WTC11 (cell line): ENCODE measurements around the gene SYNGR2. TPM values are rescaled to one million over a fixed set of nuclear protein-coding genes. Genes with fewer than 3 reads are reported as not detected.

Source experiments
- ATAC-seq: fragments of 200-7000 bp; cut with Tn5 transposase; 2 replicates; pipeline ENCODE4 v1.10.0; 2021; ENCODE audit warnings: mild to moderate bottlenecking, moderate library complexity
- CTCF ChIA-PET: fragments of 300-600 bp; sonication (Branson Sonifier 250); formaldehyde crosslinking; loops from one replicate; lab custom pipeline; 2021; ENCODE audit warnings: antibody characterized with exemption; lab: Charles Lee
- POLR2A ChIA-PET: fragments of 350-600 bp; sonication (Branson Sonifier 250); formaldehyde crosslinking; loops from one replicate; lab custom pipeline; 2021; ENCODE audit warnings: antibody characterized with exemption; lab: Charles Lee
- DNase-seq: peaks from one replicate; pipeline ENCODE4 v3.0.0; 2021; ENCODE audit warnings: low spot score
- H3K27ac Mint-ChIP-seq: 2 replicates; pipeline ENCODE4 v1.8.0; 2021; ENCODE audit warnings: mixed read lengths
- H3K27me3 Mint-ChIP-seq: 2 replicates; pipeline ENCODE4 v1.8.0; 2021; ENCODE audit warnings: low read depth, mild to moderate bottlenecking, moderate library complexity, mixed read lengths
- H3K36me3 Mint-ChIP-seq: 2 replicates; pipeline ENCODE4 v1.8.0; 2021; ENCODE audit warnings: mixed read lengths
- H3K4me1 Mint-ChIP-seq: 2 replicates; pipeline ENCODE4 v1.8.0; 2022; ENCODE audit warnings: mixed read lengths
- H3K4me3 Mint-ChIP-seq: 2 replicates; pipeline ENCODE4 v1.8.0; 2021; ENCODE audit warnings: mild to moderate bottlenecking, moderate library complexity, mixed read lengths
- H3K9me3 Mint-ChIP-seq: 2 replicates; pipeline ENCODE4 v1.8.0; 2021; ENCODE audit warnings: mixed read lengths
- ARID4B ChIP-seq: sonication (generic); formaldehyde crosslinking; IDR thresholded peaks from 2 replicates; pipeline ENCODE4 v1.8.0; 2023; ENCODE audit warnings: missing genetic modification reagents, mild to moderate bottlenecking, borderline replicate concordance
- CREM ChIP-seq: sonication (generic); formaldehyde crosslinking; IDR thresholded peaks from 2 replicates; pipeline ENCODE4 v1.8.1; 2022; ENCODE audit warnings: mild to moderate bottlenecking, missing genetic modification reagents, moderate library complexity
- FOXJ3 ChIP-seq: sonication (generic); formaldehyde crosslinking; IDR thresholded peaks from 2 replicates; pipeline ENCODE4 v1.9.0; 2021; ENCODE audit warnings: missing genetic modification reagents, mild to moderate bottlenecking, borderline replicate concordance
- GTF2I ChIP-seq: fragments of 250-450 bp; sonication (Bioruptor Pico); conservative IDR thresholded peaks from 2 replicates; pipeline ENCODE4 v1.4.0; 2021; ENCODE audit warnings: mild to moderate bottlenecking
- JUN ChIP-seq: sonication (generic); formaldehyde crosslinking; IDR thresholded peaks from 2 replicates; pipeline ENCODE4 v1.8.0; 2023; ENCODE audit warnings: mild to moderate bottlenecking, missing genetic modification reagents
- MYBL2 ChIP-seq: sonication (generic); formaldehyde crosslinking; IDR thresholded peaks from 2 replicates; pipeline ENCODE4 v1.8.1; 2023; ENCODE audit warnings: mild to moderate bottlenecking, moderate library complexity, missing genetic modification reagents
- PRDM15 ChIP-seq: sonication (generic); formaldehyde crosslinking; IDR thresholded peaks from 2 replicates; pipeline ENCODE4 v1.8.0; 2022; ENCODE audit warnings: missing genetic modification reagents
- PREB ChIP-seq: sonication (generic); formaldehyde crosslinking; IDR thresholded peaks from 2 replicates; pipeline ENCODE4 v1.8.1; 2022; ENCODE audit warnings: mild to moderate bottlenecking, missing genetic modification reagents, moderate library complexity, borderline replicate concordance
- TCF7 ChIP-seq: sonication (generic); formaldehyde crosslinking; IDR thresholded peaks from 2 replicates; pipeline ENCODE4 v1.8.0; 2022; ENCODE audit warnings: mild to moderate bottlenecking, low read depth, missing genetic modification reagents, moderate library complexity
- TEAD4 ChIP-seq: sonication (generic); formaldehyde crosslinking; IDR thresholded peaks from 2 replicates; pipeline ENCODE4 v1.8.0; 2022; ENCODE audit warnings: mild to moderate bottlenecking, missing genetic modification reagents
- ZBTB21 ChIP-seq: sonication (generic); formaldehyde crosslinking; IDR thresholded peaks from 2 replicates; pipeline ENCODE4 v1.8.1; 2023; ENCODE audit warnings: mild to moderate bottlenecking, missing genetic modification reagents, borderline replicate concordance
- ZNF138 ChIP-seq: sonication (generic); formaldehyde crosslinking; conservative IDR thresholded peaks from 2 replicates; pipeline ENCODE4 v1.8.1; 2022; ENCODE audit warnings: mild to moderate bottlenecking, moderate library complexity, missing genetic modification reagents
- ZNF219 ChIP-seq: sonication (generic); formaldehyde crosslinking; IDR thresholded peaks from 2 replicates; pipeline ENCODE4 v1.8.0; 2023; ENCODE audit warnings: missing genetic modification reagents, mild to moderate bottlenecking, borderline replicate concordance
- ZNF281 ChIP-seq: sonication (generic); formaldehyde crosslinking; IDR thresholded peaks from 2 replicates; pipeline ENCODE4 v1.8.0; 2023; ENCODE audit warnings: mild to moderate bottlenecking, missing genetic modification reagents
- ZNF423 ChIP-seq: fragments of 250-450 bp; sonication (Bioruptor Pico); IDR thresholded peaks from 2 replicates; pipeline ENCODE4 v2.1.2; 2022; ENCODE audit warnings: mild to moderate bottlenecking, moderate library complexity
- ZNF425 ChIP-seq: fragments of 250-450 bp; sonication (Bioruptor Pico); conservative IDR thresholded peaks from 2 replicates; pipeline ENCODE4 v1.9.0; 2021; ENCODE audit warnings: mild to moderate bottlenecking
- ZSCAN18 ChIP-seq: fragments of 250-450 bp; sonication (Bioruptor Pico); IDR thresholded peaks from 2 replicates; pipeline ENCODE4 v2.1.2; 2022; ENCODE audit warnings: mild to moderate bottlenecking, moderate library complexity
- total RNA-seq: library from RNA; stranded (reverse); gene quantifications from 3 replicates; pipeline ENCODE4 v1.2.3, GENCODE V29; 2021
- TF ChIP-seq, protein P1 (sequence below): sonication (generic); formaldehyde crosslinking; IDR thresholded peaks from 2 replicates; pipeline ENCODE4 v1.8.1; 2022; ENCODE audit warnings: low read depth, mild to moderate bottlenecking, moderate library complexity, missing genetic modification reagents, borderline replicate concordance

The SYNGR2 gene
- total RNA-seq, 1 experiment from 2014 or later = 47.7 TPM

GRCh38 chr17:78214016-78214705 is 45.8 kb downstream of the SYNGR2 start, which contains the start of gene BIRC5:
Gene BIRC5 (plus strand): TSS chr17:78214253. CDS start chr17:78214317, 64 bp downstream.
- H3K4me3 Mint-ChIP-seq = peak within 1 kb of the TSS; percentile 98
- H3K27ac Mint-ChIP-seq = peak within 1 kb of the TSS; percentile 87
- H3K27me3 Mint-ChIP-seq = peaks cover 5% of the 10 kb centered on the region; the same call in 1 of the 2 replicates
- H3K36me3 Mint-ChIP-seq = peaks cover 23% of the 10 kb centered on the region
- no peaks in the 10 kb centered on the region for H3K9me3 Mint-ChIP-seq
- CTCF ChIA-PET = interaction anchor here (0.7 to 2.1 kb wide), 5 partner anchors 27 to 208 kb away, joined by 3 to 10 read pairs (median 4); partner anchors contain the start of genes AFMID and TK1
- peak; percentile 90 for DNase-seq
- peaks cover 15% of the 10 kb centered on the region for H3K4me1 Mint-ChIP-seq
- peak; percentile 97 for ATAC-seq
- POLR2A ChIA-PET = interaction anchor here (0.7 kb wide), 2 partner anchors 12 to 147 kb away, joined by 4 to 5 read pairs; no protein-coding TSS in a partner anchor
- TF ChIP-seq GTF2I (CRISPR knock-in tag) (no peak), JUN (CRISPR knock-in tag) (0 out of 2 replicates have a peak, but pooled peaks have one; percentile 60), ZSCAN18 (no peak), ZNF219 (no peak), PRDM15 (CRISPR knock-in tag) (no peak), CREM (CRISPR knock-in tag) (peak; percentile 31; the same call in 1 of the 2 replicates), PREB (CRISPR knock-in tag) (0 out of 2 replicates have a peak, but pooled peaks have one; percentile 23), FOXJ3 (CRISPR knock-in tag) (no peak), TEAD4 (CRISPR knock-in tag) (0 out of 2 replicates have a peak, but pooled peaks have one; percentile 22), ZNF138 (no peak), ZNF425 (CRISPR knock-in tag) (no peak), MYBL2 (CRISPR knock-in tag) (peak; percentile 100), ZNF281 (CRISPR knock-in tag) (peak; percentile 80; the same call in 1 of the 2 replicates), ARID4B (peak; percentile 86; the same call in 1 of the 2 replicates), TCF7 (no peak), ZBTB21 (CRISPR knock-in tag) (no peak), ZNF423 (no peak)
- TF ChIP-seq, protein P1, sequence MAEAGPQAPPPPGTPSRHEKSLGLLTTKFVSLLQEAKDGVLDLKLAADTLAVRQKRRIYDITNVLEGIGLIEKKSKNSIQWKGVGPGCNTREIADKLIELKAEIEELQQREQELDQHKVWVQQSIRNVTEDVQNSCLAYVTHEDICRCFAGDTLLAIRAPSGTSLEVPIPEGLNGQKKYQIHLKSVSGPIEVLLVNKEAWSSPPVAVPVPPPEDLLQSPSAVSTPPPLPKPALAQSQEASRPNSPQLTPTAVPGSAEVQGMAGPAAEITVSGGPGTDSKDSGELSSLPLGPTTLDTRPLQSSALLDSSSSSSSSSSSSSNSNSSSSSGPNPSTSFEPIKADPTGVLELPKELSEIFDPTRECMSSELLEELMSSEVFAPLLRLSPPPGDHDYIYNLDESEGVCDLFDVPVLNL (CRISPR knock-in tag) = peak; percentile 100
